Smooth muscle cell (in vitro differentiated cells): ENCODE results near the gene LAMC3. TPM values are rescaled to one million over a fixed set of nuclear protein-coding genes. Genes with fewer than 3 reads are reported as not detected.

ENCODE experiments used
- DNase-seq: peaks from one replicate; lab custom pipeline; 2025; ENCODE audit not compliant: unreplicated experiment; lab: John Stamatoyannopoulos, UW
- H2AFZ ChIP-seq: fragments of 200-600 bp; sonication (generic); 2 replicates; pipeline ENCODE4 v1.6.0; 2016; ENCODE audit warnings: antibody characterized with exemption, low read depth, mild to moderate bottlenecking
- H3F3A ChIP-seq: fragments of 200-600 bp; sonication (generic); 2 replicates; pipeline ENCODE4 v1.6.0; 2017; ENCODE audit warnings: antibody characterized with exemption, low read depth
- H3K27ac ChIP-seq: fragments of 200-600 bp; sonication (generic); 2 replicates; pipeline ENCODE4 v1.5.1; 2016; ENCODE audit warnings: low read depth, mild to moderate bottlenecking
- H3K27me3 ChIP-seq: fragments of 200-600 bp; sonication (generic); 2 replicates; pipeline ENCODE4 v1.6.1; 2016; ENCODE audit warnings: low read depth, mild to moderate bottlenecking
- H3K36me3 ChIP-seq: fragments of 200-600 bp; sonication (generic); 2 replicates; pipeline ENCODE4 v1.5.1; 2016; ENCODE audit warnings: low read depth
- H3K4me1 ChIP-seq: fragments of 200-600 bp; sonication (generic); 2 replicates; pipeline ENCODE4 v1.5.1; 2016; ENCODE audit warnings: low read depth
- H3K4me2 ChIP-seq: fragments of 200-600 bp; sonication (generic); 2 replicates; pipeline ENCODE4 v1.6.0; 2016; ENCODE audit warnings: mild to moderate bottlenecking
- H3K4me3 ChIP-seq: fragments of 200-600 bp; sonication (generic); 2 replicates; pipeline ENCODE4 v1.5.1; 2016; ENCODE audit warnings: mild to moderate bottlenecking
- H3K79me2 ChIP-seq: fragments of 200-600 bp; sonication (generic); 2 replicates; pipeline ENCODE4 v1.6.0; 2016; ENCODE audit warnings: low read depth, mild to moderate bottlenecking
- H3K9ac ChIP-seq: fragments of 200-600 bp; sonication (generic); 2 replicates; pipeline ENCODE4 v1.6.0; 2016; ENCODE audit warnings: low read depth
- H3K9me3 ChIP-seq: fragments of 200-600 bp; sonication (generic); replicated peaks from 2 replicates; pipeline ENCODE4 v1.5.1; 2016; ENCODE audit warnings: low read depth
- H4K20me1 ChIP-seq: fragments of 200-600 bp; sonication (generic); 2 replicates; pipeline ENCODE4 v1.6.0; 2016; ENCODE audit warnings: low read depth
- CTCF ChIP-seq: fragments of 200-600 bp; sonication (generic); IDR thresholded peaks from 2 replicates; pipeline ENCODE4 v1.5.1; 2017; ENCODE audit warnings: borderline replicate concordance, mild to moderate bottlenecking, antibody characterized with exemption; ENCODE audit not compliant: insufficient read depth, poor library complexity, severe bottlenecking
- WGBS: methylation state at CpG from one replicate; pipeline ENCODE4 v1.1.7; 2016; ENCODE audit warnings: low lambda C conversion rate; 5-methylcytosine and 5-hydroxymethylcytosine counted together
- polyA plus RNA-seq: library from polyadenylated mRNA; unstranded; fragments of >200 nt; fragmentation: Nextera tagmentation; extraction: Ambion mirVana; gene quantifications from 2 replicates; pipeline ENCODE4 v1.2.1, GENCODE V29; 2016
- total RNA-seq: library from RNA; depleted of rRNA; stranded (reverse); fragments of >200 nt; gene quantifications from 2 replicates; pipeline ENCODE4 v1.2.3, GENCODE V29; 2014

The LAMC3 gene
- total and polyA plus RNA-seq, 2 experiments from 2014 or later = 21.3 to 72.0 TPM

DNA sequence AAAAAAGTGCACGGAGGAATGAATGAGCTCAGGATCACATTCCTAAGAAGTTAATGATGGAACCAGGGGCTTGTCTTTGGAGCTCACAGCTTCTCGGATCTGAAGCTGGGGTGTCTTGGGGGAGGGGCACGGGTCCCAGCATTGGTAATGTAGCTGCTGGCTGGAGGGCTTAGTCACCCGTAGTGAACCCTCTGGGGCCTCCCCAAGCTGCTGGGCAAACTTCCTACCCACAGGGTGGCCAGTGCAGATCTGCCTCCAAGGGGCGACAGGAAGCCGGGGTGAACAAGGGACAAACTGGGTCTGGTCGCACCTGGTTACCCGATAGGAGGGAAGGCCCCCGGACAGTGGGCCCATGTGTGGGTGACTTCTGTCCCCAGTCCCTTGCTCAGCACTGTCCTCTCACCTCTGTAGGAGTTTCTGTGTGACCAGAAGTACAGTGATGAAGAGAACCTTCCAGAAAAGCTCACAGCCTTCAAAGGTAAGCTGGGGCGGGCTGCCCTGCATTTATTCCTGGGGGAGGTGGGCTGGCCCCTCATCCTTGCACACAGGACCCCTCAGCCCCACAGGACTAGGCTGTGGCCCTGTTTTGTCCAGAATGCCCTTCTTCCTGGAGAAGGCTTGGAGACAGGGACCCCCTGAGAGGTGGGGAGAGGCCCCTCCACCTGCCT lies 102.3 kb downstream of the LAMC3 start:
- H4K20me1 ChIP-seq = no peaks in the 10 kb centered on the region
- no peak overlapping the region for H3K9ac ChIP-seq
- no peaks in the 10 kb centered on the region for H3K9me3 ChIP-seq
- no peak overlapping the region for H3K4me3 ChIP-seq
- H3K79me2 ChIP-seq = no peaks in the 10 kb centered on the region
- H2AFZ ChIP-seq = no peak overlapping the region
- no peaks in the 10 kb centered on the region for H3K36me3 ChIP-seq
- no peak overlapping the region for H3K27ac ChIP-seq
- H3K27me3 ChIP-seq = no peaks in the 10 kb centered on the region
- peaks cover 7% of the 10 kb centered on the region for H3K4me1 ChIP-seq
- no peak overlapping the region for H3K4me2 ChIP-seq
- no peak for DNase-seq
- TF ChIP-seq CTCF = no peak
- no peaks in the 10 kb centered on the region for H3F3A ChIP-seq
- 68% methylated on average over 10 of the region's 10 CpGs for WGBS

- H3K79me2 ChIP-seq = no peaks in the 10 kb centered on the region
- no peak for TF ChIP-seq CTCF
- H2AFZ ChIP-seq = no peak overlapping the region
- no peak overlapping the region for H3K27ac ChIP-seq
- no peaks in the 10 kb centered on the region for H4K20me1 ChIP-seq
- H3K9me3 ChIP-seq = no peaks in the 10 kb centered on the region
- H3K36me3 ChIP-seq = no peaks in the 10 kb centered on the region
- no peaks in the 10 kb centered on the region for H3K27me3 ChIP-seq
- H3K9ac ChIP-seq = no peak overlapping the region
- peaks cover 7% of the 10 kb centered on the region for H3K4me1 ChIP-seq
- no peaks in the 10 kb centered on the region for H3F3A ChIP-seq
- 87% methylated on average over 14 of the region's 25 CpGs for WGBS
- no peak for DNase-seq
- H3K4me2 ChIP-seq = no peak overlapping the region
- no peak overlapping the region for H3K4me3 ChIP-seq
Measured at GRCh38 chr9:131111854-131112311, 102.9 kb downstream of the LAMC3 start.

DNA sequence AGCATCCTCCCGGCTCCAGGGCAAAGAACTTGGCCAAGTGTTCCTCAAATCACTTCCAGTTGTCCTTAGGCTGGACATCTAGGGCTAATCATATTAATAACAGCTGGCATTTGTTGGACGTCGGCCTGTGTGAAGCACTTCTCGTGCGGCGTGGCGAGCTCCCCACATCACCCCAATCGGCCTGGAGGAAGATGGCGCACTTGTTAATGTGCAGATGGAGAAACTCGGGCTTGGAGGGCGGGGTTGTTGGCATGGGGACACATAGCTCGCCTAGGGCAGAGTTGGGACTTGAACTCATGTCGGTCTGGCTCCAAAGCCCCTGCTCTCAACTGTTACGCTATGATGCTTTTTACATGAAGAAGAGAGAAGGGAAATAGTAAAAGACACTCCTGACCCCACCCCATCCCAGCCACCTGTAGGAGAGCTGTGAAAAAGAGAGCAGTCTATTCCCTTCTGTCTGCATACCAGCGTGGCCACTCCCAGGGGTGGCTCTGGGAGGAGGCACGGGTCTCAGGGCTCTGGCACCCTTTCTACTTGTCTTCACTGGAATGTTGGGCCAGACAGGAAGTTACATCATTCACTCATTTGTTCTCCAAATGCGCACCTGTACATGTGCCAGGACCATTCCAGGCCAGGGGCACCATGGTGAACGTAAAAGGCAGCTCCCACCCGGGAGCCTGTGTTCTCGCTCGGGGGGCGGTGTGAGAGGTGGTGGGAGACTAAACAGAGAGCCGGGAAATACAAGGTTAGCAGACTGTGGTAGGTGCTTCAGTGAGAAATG lies 103.6 kb downstream of the LAMC3 start:
- H2AFZ ChIP-seq = no peak overlapping the region
- no peak overlapping the region for H3K4me2 ChIP-seq
- no peaks in the 10 kb centered on the region for H3K27me3 ChIP-seq
- no peak overlapping the region for H3K9ac ChIP-seq
- TF ChIP-seq CTCF = no peak
- no peak overlapping the region for H3K4me3 ChIP-seq
- no peaks in the 10 kb centered on the region for H3K79me2 ChIP-seq
- 95% methylated on average over 23 of the region's 23 CpGs for WGBS
- no peak overlapping the region for H3K27ac ChIP-seq
- H3K4me1 ChIP-seq = peaks cover 7% of the 10 kb centered on the region
- no peak for DNase-seq
- no peaks in the 10 kb centered on the region for H3F3A ChIP-seq
- H3K9me3 ChIP-seq = no peaks in the 10 kb centered on the region
- no peaks in the 10 kb centered on the region for H3K36me3 ChIP-seq
- H4K20me1 ChIP-seq = no peaks in the 10 kb centered on the region
